ENCODE results near the gene FAM168B. TPM values are rescaled to one million over a fixed set of nuclear protein-coding genes. Genes with fewer than 3 reads are reported as not detected.

Gene FAM168B
- total RNA-seq, 1 experiment from 2014 or later: 119 TPM

- no peak overlapping the region for H3K4me3 ChIP-seq (ENCODE audit: low read depth, low read length)
- TF ChIP-seq, protein P1, sequence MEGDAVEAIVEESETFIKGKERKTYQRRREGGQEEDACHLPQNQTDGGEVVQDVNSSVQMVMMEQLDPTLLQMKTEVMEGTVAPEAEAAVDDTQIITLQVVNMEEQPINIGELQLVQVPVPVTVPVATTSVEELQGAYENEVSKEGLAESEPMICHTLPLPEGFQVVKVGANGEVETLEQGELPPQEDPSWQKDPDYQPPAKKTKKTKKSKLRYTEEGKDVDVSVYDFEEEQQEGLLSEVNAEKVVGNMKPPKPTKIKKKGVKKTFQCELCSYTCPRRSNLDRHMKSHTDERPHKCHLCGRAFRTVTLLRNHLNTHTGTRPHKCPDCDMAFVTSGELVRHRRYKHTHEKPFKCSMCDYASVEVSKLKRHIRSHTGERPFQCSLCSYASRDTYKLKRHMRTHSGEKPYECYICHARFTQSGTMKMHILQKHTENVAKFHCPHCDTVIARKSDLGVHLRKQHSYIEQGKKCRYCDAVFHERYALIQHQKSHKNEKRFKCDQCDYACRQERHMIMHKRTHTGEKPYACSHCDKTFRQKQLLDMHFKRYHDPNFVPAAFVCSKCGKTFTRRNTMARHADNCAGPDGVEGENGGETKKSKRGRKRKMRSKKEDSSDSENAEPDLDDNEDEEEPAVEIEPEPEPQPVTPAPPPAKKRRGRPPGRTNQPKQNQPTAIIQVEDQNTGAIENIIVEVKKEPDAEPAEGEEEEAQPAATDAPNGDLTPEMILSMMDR (IDR thresholded peaks at IDR 0.05; ENCODE audit: insufficient read depth in 1 of 2, low read depth in 1 of 2, low read length in 1 of 2, severe bottlenecking in 1 of 2, unreplicated experiment in 1 of 2): no peak
- H3K9me3 Mint-ChIP-seq (ENCODE audit: unreplicated experiment): no peaks in the 10 kb centered on the region
- intact Hi-C loops (cut with micrococcal nuclease; ENCODE audit: unreplicated experiment): no loop called here
- DNase-seq: no peak
- H3K4me1 Mint-ChIP-seq (ENCODE audit: low read depth, unreplicated experiment): no peaks in the 10 kb centered on the region
- no peaks in the 10 kb centered on the region for H3K4me1 ChIP-seq
- H3K36me3 Mint-ChIP-seq (ENCODE audit: insufficient read depth, unreplicated experiment): no peaks in the 10 kb centered on the region
- ChIA-PET CTCF (interaction anchor here (0.7 kb wide), 1 partner anchor 20 kb away, joined by 3 read pairs; no protein-coding TSS in a partner anchor), POLR2A (no interaction called here)
- no peak overlapping the region for H3K4me3 Mint-ChIP-seq (ENCODE audit: unreplicated experiment)
- no peaks in the 10 kb centered on the region for H3K36me3 ChIP-seq (ENCODE audit: control insufficient read depth, insufficient read depth, low read length)
- no peaks in the 10 kb centered on the region for H3K27me3 ChIP-seq (replicated peaks; ENCODE audit: control insufficient read depth, insufficient read depth, low read length)
- no TSS peak for BruUV-seq (replicated peaks)
- no peaks in the 10 kb centered on the region; the same call in 1 of the 2 replicates for H3K9me3 ChIP-seq
- no peaks in the 10 kb centered on the region for H3K27me3 Mint-ChIP-seq (ENCODE audit: insufficient read depth, unreplicated experiment)
- H3K27ac Mint-ChIP-seq (ENCODE audit: unreplicated experiment): no peak overlapping the region
Observed at GRCh38 chr2:131031431-131031841, 61.8 kb downstream of the FAM168B start.

DNA sequence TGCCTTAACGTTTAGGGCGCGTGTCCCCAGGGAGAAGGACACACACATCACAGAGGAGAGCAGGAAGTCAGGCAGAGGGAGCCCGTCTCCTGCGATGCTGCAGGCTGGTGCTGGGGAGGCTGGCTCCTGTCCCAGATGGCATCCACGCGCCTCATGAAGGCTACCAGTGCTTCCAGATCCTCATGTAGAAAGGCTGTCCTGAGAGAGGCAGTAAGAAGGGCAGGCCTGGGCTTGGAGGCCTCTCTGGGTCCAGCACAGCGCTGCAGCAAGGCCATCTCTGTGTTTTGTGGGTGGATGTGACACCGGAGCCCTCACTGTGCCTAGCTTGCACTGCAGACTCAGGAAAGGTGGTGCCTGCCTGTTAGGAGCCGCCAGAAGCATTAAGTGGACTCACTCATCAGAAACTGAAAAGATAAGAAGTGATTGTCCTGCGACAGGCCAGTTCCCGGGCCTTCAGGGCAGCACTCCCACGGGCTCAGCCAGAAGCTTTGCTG, 62.7 kb downstream of the FAM168B start:
- Histone ChIP-seq H3K4me3 (ENCODE audit: low read depth, low read length) (no peak overlapping the region), H3K27me3 (replicated peaks; ENCODE audit: control insufficient read depth, insufficient read depth, low read length) (no peaks in the 10 kb centered on the region), H3K4me1 (no peaks in the 10 kb centered on the region), H3K9me3 (no peaks in the 10 kb centered on the region; the same call in 1 of the 2 replicates), H3K36me3 (ENCODE audit: control insufficient read depth, insufficient read depth, low read length) (no peaks in the 10 kb centered on the region)
- Mint-ChIP-seq H3K27me3 (ENCODE audit: insufficient read depth, unreplicated experiment) (peaks cover under 1% of the 10 kb centered on the region), H3K4me1 (ENCODE audit: low read depth, unreplicated experiment) (no peaks in the 10 kb centered on the region), H3K4me3 (ENCODE audit: unreplicated experiment) (no peak overlapping the region), H3K36me3 (ENCODE audit: insufficient read depth, unreplicated experiment) (no peaks in the 10 kb centered on the region), H3K9me3 (ENCODE audit: unreplicated experiment) (peaks cover 8% of the 10 kb centered on the region), H3K27ac (ENCODE audit: unreplicated experiment) (no peak overlapping the region)
- TF ChIP-seq, protein P1 (IDR thresholded peaks at IDR 0.05; ENCODE audit: insufficient read depth in 1 of 2, low read depth in 1 of 2, low read length in 1 of 2, severe bottlenecking in 1 of 2, unreplicated experiment in 1 of 2): no peak
- DNase-seq: no peak
- intact Hi-C loops (cut with micrococcal nuclease; ENCODE audit: unreplicated experiment): no loop called here
- ChIA-PET CTCF (no interaction called here), POLR2A (no interaction called here)
- BruUV-seq (replicated peaks): no TSS peak

DNA sequence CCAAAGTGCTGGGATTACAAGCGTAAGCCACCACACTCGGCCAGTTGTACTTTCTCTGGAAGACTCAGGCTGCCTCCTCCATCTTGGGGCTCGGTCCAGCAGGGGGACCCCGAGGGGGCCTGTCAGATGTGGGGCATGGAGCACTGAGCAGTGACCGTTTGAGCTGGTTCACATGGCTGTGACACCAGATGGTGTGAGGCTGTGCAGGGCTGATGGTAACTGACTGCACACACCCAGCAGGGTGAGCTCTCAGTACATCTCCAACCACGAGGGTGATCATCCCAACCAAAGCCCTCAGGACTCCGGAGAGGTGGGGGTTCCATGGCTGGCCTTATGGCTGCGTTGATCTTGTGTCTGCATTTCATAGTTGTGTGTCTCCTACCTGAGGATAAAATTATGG, 63.4 kb downstream of the FAM168B start:
- Histone ChIP-seq H3K4me3 (ENCODE audit: low read depth, low read length) (no peak overlapping the region), H3K9me3 (no peaks in the 10 kb centered on the region; the same call in 1 of the 2 replicates), H3K4me1 (no peaks in the 10 kb centered on the region), H3K36me3 (ENCODE audit: control insufficient read depth, insufficient read depth, low read length) (no peaks in the 10 kb centered on the region), H3K27me3 (replicated peaks; ENCODE audit: control insufficient read depth, insufficient read depth, low read length) (no peaks in the 10 kb centered on the region)
- no peak for DNase-seq
- Mint-ChIP-seq H3K27me3 (ENCODE audit: insufficient read depth, unreplicated experiment) (peaks cover 2% of the 10 kb centered on the region), H3K4me1 (ENCODE audit: low read depth, unreplicated experiment) (no peaks in the 10 kb centered on the region), H3K9me3 (ENCODE audit: unreplicated experiment) (peaks cover 10% of the 10 kb centered on the region), H3K27ac (ENCODE audit: unreplicated experiment) (no peak overlapping the region), H3K4me3 (ENCODE audit: unreplicated experiment) (no peak overlapping the region), H3K36me3 (ENCODE audit: insufficient read depth, unreplicated experiment) (no peaks in the 10 kb centered on the region)
- ChIA-PET CTCF (no interaction called here), POLR2A (no interaction called here)
- TF ChIP-seq, protein P1 (IDR thresholded peaks at IDR 0.05; ENCODE audit: insufficient read depth in 1 of 2, low read depth in 1 of 2, low read length in 1 of 2, severe bottlenecking in 1 of 2, unreplicated experiment in 1 of 2): no peak
- intact Hi-C loops (cut with micrococcal nuclease; ENCODE audit: unreplicated experiment): no loop called here
- BruUV-seq (replicated peaks): no TSS peak

Data from Caco-2 (cell line).